ENCODE results near the gene MICU1. TPM values are rescaled to one million over a fixed set of nuclear protein-coding genes. Genes with fewer than 3 reads are reported as not detected.

The MICU1 gene
- total RNA-seq, 1 experiment from 2014 or later, result 39.4 TPM

DNA sequence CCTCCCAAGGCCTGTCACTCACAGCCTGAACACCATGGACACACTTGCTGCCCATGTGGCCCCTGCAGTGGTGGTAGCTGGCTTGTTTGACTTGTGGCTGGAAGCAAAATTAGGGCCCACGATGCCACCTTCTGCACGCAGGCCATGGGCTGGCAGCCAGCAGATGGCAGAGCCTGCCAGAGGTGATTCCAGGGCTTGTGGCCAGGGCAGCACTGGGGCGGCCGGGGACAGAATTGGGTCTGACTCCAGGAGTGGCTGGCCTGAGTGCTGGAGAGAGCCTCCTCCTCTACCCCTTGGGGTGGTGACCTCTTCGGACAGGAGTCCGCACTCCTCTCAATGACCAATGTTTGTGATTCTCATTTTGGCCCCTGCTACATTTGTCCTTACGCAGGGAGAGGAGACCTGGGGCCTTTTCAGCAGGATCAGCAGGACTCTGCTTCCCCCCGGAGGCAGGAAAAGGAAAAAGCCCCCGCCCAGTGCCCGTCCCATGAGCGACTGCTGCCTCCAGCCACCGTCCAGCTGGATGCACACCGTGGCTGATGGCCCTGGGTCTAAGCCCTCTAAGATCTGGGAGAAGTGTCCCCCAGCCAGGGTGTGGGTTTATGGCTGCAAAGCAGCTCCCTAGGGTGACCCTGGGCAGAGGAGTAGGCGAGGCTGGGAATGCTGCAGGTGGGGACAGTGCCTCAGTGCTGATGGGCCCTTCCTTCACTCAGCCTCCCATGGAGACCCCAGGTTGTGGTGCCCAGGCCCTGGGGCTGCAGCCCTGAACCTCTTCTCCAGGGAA lies 297.6 kb downstream of the MICU1 start (continued):
- TF ChIP-seq JUND (IDR thresholded peaks at IDR 0.05), result no peak
- TF ChIP-seq CEBPB (IDR thresholded peaks at IDR 0.05; ENCODE audit: low read depth), result no peak
- TF ChIP-seq ZNF274 (IDR thresholded peaks at IDR 0.05; ENCODE audit: low read depth, low read length), result no peak
- no peak for TF ChIP-seq SRF (IDR thresholded peaks at IDR 0.05; ENCODE audit: low read depth)
- TF ChIP-seq TCF7L2 (IDR thresholded peaks at IDR 0.05; ENCODE audit: borderline replicate concordance, extremely low read depth, insufficient read depth, insufficient read length), result no peak
- TF ChIP-seq, protein P1, sequence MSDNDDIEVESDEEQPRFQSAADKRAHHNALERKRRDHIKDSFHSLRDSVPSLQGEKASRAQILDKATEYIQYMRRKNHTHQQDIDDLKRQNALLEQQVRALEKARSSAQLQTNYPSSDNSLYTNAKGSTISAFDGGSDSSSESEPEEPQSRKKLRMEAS (IDR thresholded peaks at IDR 0.05), result no peak
- TF ChIP-seq, protein P2, sequence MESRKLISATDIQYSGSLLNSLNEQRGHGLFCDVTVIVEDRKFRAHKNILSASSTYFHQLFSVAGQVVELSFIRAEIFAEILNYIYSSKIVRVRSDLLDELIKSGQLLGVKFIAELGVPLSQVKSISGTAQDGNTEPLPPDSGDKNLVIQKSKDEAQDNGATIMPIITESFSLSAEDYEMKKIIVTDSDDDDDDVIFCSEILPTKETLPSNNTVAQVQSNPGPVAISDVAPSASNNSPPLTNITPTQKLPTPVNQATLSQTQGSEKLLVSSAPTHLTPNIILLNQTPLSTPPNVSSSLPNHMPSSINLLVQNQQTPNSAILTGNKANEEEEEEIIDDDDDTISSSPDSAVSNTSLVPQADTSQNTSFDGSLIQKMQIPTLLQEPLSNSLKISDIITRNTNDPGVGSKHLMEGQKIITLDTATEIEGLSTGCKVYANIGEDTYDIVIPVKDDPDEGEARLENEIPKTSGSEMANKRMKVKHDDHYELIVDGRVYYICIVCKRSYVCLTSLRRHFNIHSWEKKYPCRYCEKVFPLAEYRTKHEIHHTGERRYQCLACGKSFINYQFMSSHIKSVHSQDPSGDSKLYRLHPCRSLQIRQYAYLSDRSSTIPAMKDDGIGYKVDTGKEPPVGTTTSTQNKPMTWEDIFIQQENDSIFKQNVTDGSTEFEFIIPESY (IDR thresholded peaks at IDR 0.05; ENCODE audit: extremely low read depth, insufficient replicate concordance, low read length), result no peak
- TF ChIP-seq EZH2phosphoT487 (IDR thresholded peaks at IDR 0.05; ENCODE audit: borderline replicate concordance), result no peak

Data from HCT116 (cell line).